GM18517 (cell line): ENCODE results near the gene MYBPH.
A peak's percentile ranks its signal among the peaks of the same experiment; 100 is the strongest.

ENCODE experiments used
- ATAC-seq: cut with Tn5 transposase; IDR thresholded peaks from one replicate; pipeline ENCODE4 v1.9.1; 2021; ENCODE audit warnings: mild to moderate bottlenecking, moderate library complexity; ENCODE audit not compliant: unreplicated experiment

The MYBPH gene

GRCh38 chr1:203179667-203180005, 4.0 kb upstream of the MYBPH start:
- no peak for ATAC-seq

GRCh38 chr1:203178821-203179666, 3.4 kb upstream of the MYBPH start:
- no peak for ATAC-seq

GRCh38 chr1:203178083-203178482, 2.5 kb upstream of the MYBPH start:
- no peak for ATAC-seq

GRCh38 chr1:203177470-203178039, 1.9 kb upstream of the MYBPH start:
- ATAC-seq, result no peak

DNA sequence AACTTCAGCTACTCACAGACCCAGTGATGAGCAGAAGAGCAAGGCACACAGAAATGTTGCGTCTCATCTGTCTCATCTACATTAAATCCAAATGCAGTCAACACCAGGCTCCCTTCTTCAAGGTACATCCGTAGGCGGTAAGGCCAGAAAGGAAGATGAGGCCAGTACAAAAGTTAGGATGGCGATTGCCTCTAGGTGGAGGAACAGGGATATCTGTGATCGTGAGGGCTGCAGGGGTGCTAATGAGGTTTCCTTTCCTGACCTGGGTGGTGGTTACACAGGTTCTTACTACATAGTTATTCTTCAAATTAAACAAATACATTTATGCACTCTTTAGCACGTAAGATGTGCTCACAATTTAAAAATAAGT, 1.4 kb upstream of the MYBPH start:
- ATAC-seq, result no peak

- no peak for ATAC-seq
These were observed 828 bp upstream of the MYBPH start for GRCh38 chr1:203176273-203177035.

DNA sequence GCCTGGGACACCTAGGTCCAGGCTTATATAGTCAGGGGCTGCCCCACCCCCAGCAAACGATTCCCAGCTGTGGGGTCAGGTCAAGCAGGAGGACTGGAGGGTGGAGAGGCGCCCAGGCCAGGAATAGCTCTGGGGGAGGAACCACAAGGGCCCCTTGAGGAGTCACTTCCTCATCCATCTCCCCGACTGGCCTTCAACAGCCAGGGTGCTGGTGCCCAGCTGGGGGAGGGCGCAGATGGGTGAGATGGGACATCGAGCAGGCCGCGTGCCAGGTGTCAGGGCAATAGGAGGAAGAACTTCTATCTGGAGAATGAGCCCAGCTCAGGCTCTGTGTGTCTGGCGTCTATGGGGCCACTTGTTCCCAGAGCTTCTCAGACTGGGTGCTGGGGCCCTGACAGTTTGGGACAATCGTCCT, 208 bp upstream of the MYBPH start:
- ATAC-seq, result no peak

DNA sequence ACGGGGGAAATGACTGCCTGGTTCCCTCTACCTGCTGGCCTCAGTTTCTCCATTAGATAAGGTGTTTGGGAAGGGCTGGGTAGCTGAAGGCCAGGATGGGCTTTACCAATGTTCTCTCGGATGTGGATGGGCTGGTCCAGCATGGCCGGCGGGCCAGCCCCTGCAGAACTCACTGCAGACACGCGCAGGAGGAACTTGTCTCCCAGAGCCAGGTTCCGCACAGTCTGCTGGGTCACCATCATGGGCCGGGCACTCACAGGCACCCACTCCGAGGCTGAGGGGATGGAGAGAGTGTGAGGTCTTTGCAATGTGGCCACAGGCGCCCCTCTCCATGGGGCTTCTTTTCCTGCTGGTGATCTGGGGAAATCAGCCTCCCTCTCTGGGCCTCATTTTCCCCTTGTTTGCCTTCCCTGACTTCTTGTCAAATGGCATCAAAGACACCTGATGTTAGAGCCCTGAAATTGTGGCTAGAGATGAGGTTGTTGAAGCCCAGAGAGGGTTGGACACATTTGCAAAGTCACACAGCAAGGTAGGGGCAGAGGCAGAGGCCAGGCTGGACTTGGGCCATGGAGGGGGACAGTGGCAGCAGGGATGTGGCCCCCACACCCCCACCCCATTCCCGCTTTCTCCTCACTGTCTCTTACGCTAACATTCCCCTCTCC, 1.2 kb downstream of the MYBPH start:
- no peak for ATAC-seq

DNA sequence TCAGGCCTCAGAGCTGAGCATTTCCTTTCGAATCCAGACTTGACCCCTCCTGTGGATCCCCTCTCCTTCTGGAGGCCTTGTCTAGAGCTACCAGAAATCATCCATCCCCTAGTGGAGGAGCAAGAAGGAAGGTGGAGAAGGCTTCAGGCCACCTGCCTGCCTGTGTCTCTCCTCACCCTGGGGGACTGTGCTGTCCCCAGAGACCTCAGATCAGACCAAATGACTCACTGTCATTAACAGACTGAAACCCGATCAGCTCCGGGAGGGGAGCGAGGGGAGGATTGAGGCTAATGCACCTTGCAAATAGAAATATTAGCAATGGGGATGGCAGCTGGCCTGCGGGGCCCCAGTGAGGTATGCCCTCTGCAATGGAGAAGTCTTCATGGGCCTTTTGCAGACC, 2.1 kb downstream of the MYBPH start:
- peak; percentile 91 for ATAC-seq

- ATAC-seq, result no peak
These were observed 2.5 kb downstream of the MYBPH start for GRCh38 chr1:203173011-203173555.

GRCh38 chr1:203172184-203173010, 3.2 kb downstream of the MYBPH start:
- no peak for ATAC-seq

- no peak for ATAC-seq
These were observed 4.1 kb downstream of the MYBPH start for GRCh38 chr1:203171341-203172183.

DNA sequence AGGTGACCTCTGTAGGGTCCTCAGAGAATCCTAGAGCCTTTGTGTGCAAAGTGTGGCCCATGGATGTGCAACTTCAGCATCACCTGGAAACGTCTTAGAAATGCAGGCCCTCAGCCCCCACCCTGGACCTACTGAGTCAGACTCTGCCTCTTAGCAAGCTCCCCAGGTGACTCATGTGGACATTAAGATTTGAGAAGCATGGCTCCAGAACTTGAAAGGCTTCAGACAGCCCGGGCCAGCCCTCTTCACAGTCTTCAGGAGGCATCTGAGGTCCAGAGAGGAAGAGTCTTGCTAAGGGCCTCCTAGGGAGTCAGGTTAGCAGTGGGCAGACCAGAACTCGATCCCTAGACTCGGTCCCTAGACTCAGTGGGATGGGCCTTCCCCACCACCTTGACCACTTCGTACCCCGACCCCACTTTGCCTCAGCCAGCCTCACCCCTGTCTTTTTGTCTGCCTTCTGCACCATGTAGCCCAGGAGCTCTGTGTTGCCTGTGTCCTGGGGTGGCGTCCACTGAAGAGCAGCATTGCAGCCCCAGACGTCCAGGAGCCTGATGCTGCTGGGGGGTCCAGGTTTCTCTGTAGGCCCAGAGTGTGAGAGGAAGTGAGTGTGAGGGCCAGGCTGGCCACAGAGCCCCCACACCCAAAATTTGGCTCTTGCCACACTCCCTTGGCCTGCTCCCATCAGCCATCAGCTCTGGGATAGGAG, 4.8 kb downstream of the MYBPH start:
- no peak for ATAC-seq

DNA sequence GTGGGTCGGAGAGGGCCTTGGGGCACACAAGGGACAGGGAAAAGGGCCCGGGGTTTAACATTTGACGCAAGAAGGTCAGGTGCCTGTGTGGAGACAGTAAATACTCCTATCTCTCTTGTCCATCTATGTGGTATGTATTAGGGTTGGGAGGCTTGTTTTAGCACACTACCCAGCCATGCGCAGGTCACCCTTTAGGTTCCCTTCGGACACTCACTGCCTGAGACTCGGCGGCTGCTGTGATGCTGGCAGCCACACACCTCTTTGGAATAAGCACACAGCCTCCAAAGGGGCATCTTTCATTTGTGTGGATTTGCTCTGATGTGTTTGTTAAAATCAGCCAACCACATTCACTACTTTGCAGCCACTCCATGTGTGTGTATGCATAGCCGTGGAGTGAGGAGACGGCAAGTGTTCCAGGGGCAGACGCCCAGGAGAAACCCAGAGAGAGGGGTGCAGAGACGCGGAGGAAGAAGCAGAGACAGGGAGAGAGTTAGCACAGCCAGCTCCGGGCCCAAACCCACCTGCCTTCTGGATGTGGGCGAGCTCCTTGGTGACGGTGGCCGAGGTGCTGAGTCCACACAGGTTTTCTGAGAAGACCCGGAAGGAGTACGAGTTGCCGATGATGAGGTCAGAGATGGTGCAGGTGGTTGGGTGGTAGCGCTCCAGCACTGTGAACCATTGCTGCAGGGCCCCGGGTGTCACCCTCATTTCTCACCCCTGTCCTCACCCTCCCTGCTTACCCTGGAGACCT, 5.7 kb downstream of the MYBPH start:
- no peak for ATAC-seq

DNA sequence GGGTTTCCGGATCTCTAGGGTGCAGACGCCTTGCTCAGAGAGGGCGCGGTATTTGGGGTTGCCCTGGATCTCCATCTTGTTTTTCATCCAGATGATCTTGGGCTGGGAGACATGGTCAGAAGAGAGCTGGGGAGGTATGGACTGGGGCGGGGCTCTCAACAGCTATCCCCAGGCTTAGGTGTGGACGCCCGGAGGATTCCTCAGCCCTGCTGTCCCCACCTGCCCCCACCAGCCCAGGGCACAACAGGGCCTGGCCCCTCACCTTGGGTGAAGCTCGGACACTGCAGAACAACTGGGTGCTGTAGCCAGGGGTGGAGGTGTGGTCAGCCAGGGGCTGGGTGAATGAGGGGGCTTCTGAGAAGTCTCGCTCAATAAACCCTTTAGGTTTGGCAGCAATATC, 6.6 kb downstream of the MYBPH start:
- no peak for ATAC-seq

DNA sequence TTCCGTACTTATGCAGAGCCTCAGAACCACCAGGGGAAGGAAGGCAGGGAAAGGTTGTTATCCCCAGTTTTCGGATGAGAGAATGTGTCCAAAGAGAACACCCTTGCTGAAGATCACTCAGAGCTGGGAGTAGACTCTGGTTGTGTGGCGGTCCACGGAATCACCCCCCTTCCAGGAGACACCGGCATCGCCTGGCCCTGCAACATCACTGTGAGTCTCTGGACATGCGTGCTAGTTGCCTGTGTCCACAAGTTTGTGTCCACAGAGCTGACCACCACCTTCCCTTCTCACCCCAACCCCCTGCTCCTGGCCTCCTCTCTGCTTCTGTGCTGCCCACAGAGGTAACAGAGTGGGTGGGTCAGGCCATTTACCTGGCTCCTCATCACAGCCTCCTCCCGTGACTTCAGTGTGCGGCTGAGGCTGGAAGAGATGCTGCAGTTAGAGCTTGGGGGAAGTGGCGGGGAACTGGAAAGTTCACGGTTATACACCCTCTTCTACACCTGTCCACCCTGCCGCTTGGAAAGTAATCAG, 7.3 kb downstream of the MYBPH start:
- ATAC-seq, result no peak

GRCh38 chr1:203167913-203168200, 7.8 kb downstream of the MYBPH start:
- ATAC-seq, result no peak
